DND-41 (cell line): ENCODE results near the gene NME9.

Source experiments
- EZH2 ChIP-seq: IDR thresholded peaks from 3 replicates; pipeline ENCODE4 v1.6.1; 2012; ENCODE audit warnings: borderline replicate concordance, low read depth, mild to moderate bottlenecking, moderate library complexity, low read length, inconsistent platforms; ENCODE audit not compliant: severe bottlenecking
- TF ChIP-seq, protein P1 (sequence below): IDR thresholded peaks from 2 replicates; pipeline ENCODE4 v1.5.1; 2012; ENCODE audit warnings: borderline replicate concordance, low read length, moderate library complexity, mild to moderate bottlenecking; ENCODE audit not compliant: poor library complexity, severe bottlenecking; ENCODE audit errors: extremely low read depth

DNA sequence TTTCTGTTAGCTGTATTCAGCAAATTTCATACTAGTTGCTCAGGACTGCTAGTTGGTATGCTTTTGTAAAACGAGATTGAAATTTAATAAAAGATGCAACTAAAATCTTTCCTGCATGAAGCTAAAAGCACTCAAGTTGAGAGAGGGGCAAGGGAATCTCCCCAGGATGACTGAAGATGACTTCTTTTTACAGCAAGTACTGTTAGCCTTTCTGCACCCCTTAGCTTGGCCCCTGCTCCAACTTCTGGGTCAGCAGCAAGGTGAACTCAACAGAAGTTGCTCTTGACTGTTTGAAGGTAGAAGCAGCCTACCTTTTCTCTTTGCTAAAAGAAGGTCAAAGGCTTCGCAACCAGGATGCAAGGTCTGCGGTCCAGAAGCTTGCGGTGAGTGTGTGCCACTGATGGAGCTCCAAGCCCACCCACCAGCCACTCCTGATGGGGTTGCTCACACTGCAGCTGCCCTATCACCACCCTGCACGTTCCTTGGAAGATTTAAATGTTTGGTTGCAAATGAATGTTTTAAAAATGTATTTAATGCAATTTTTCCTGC, 32.5 kb downstream of the NME9 start:
- TF ChIP-seq, protein P1, sequence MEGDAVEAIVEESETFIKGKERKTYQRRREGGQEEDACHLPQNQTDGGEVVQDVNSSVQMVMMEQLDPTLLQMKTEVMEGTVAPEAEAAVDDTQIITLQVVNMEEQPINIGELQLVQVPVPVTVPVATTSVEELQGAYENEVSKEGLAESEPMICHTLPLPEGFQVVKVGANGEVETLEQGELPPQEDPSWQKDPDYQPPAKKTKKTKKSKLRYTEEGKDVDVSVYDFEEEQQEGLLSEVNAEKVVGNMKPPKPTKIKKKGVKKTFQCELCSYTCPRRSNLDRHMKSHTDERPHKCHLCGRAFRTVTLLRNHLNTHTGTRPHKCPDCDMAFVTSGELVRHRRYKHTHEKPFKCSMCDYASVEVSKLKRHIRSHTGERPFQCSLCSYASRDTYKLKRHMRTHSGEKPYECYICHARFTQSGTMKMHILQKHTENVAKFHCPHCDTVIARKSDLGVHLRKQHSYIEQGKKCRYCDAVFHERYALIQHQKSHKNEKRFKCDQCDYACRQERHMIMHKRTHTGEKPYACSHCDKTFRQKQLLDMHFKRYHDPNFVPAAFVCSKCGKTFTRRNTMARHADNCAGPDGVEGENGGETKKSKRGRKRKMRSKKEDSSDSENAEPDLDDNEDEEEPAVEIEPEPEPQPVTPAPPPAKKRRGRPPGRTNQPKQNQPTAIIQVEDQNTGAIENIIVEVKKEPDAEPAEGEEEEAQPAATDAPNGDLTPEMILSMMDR: no peak
- no peak for TF ChIP-seq EZH2
